Measurements from ENCODE around the gene PCDHGA8.
"Not testable (repeated sequence)": the region's sequence is repeated elsewhere in the genome, so short reads cannot be mapped to it uniquely, and the experiment has no call there.

The PCDHGA8 gene

DNA sequence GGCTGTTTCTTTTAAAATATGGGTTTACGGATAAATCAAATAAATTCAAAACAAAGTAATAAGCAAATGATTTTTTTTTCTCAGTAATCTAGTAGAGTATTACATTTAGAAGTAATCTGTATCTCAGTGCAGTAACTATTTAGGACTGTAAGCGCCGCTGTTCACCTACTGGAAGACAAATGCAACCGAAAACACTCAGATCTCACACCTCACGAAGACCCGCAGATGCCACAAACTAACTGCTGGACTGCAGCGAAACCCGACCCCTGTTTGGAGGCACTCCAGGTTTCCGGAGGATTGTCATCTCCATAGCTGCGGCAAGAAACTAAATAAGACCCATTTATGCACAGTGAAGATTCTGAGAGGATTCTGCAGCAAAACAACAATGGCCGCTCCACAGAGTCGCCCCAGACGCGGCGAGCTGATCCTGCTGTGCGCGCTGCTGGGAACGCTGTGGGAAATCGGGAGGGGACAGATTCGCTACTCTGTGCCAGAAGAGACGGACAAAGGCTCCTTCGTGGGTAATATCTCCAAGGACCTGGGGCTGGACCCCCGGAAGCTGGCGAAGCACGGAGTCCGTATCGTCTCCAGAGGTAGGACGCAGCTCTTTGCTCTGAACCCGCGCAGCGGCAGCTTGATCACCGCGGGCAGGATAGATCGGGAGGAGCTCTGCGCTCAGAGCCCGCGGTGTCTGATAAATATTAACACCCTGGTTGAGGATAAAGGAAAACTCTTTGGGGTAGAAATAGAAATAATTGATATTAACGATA lies at the start of gene PCDHGA8:
Gene PCDHGA8, plus strand, starts transcription at position 205 of the 770 bp plus-strand sequence. Its CDS starts 181 bp downstream, at position 386.
- DNase-seq (ENCODE audit: low read depth in 2 of 2): no peak

DNA sequence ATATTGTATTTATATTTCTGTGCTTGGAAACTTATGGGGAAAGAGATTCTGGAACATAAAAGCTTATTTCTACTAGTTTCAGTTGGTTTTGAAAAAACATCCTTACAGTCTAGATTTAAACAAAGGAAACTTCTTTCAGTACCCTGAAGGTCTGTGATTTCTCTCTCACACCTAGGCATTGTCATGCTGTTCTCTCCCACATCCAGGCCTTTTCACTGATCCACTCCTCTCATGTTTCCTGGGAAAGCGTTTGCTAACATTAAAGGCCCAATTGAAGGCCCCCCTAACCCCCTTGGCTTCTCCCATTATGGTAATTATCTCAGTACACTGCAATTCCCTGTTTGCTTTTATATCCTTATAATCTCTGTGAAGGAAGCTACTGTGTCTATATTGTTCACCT lies 49.7 kb upstream of the PCDHGA8 start:
- DNase-seq (ENCODE audit: low read depth in 2 of 2): no peak

DNA sequence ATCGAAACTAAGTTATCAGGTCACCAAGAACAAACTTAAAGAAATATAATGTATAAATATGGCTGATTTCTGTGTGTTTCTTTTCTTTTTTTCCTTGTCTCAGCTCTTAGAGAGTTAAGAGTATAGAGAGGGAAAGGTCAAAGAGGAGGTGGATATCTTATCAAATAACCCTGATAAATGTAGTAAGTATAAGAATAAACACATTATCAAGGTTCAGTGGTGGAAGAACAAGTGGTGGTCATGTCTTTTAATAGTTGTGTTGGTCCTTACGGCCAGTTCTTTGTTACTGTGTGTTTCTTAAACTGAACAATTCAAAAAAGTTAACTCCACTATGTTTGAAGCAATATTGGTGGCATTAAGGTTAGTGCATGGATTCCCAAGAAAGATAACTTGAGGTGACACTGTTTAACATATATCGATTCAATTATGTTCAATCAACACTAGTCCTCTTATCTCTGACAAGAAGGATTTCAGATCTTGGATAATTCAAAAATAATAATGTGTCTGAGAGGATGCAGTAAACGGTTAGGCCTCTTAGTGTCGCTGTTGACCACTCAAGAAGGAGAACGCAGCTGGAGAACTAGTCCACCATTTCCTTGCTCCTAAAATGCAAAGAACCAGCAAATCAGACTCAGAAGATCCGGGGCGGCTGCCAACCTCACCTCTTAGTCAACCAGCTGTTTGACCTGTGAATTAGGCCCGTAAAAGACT lies 49.0 kb upstream of the PCDHGA8 start, which contains the start of gene PCDHGA3:
Gene PCDHGA3, plus strand, starts transcription at position 588 of the 711 bp plus-strand sequence. CDS start 205 bp downstream, outside the sequence.
- DNase-seq (ENCODE audit: low read depth in 2 of 2): no peak

DNA sequence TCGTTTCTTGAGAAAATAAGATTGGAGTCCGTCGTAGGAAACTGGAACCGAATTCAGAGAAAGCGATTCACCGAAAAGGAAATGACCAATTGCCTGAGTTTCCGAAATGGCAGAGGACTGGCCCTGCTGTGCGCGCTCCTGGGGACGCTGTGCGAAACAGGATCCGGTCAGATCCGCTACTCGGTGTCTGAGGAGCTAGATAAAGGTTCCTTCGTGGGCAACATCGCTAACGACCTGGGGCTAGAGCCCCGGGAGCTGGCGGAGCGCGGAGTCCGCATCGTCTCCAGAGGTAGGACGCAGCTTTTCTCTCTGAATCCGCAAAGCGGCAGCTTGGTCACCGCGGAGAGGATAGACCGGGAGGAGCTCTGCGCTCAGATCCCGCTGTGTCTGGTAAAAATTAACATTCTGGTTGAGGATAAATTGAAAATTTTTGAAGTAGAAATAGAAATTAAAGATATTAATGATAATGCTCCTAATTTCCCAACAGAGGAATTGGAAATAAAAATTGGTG lies 48.4 kb upstream of the PCDHGA8 start:
- no peak for DNase-seq (ENCODE audit: low read depth in 2 of 2)

DNA sequence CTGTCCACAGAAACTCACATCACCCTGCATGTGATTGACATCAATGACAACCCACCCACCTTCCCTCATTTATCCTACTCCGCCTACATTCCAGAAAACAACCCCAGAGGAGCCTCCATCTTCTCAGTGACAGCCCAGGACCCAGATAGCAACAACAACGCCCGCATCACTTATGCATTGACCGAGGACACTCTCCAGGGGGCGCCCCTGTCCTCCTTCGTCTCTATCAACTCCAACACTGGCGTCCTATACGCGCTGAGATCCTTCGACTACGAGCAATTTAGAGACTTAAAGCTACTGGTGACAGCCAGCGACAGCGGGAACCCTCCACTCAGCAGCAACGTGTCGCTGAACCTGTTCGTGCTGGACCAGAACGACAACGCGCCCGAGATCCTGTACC lies 47.1 kb upstream of the PCDHGA8 start:
- DNase-seq (ENCODE audit: low read depth in 2 of 2): no peak

DNA sequence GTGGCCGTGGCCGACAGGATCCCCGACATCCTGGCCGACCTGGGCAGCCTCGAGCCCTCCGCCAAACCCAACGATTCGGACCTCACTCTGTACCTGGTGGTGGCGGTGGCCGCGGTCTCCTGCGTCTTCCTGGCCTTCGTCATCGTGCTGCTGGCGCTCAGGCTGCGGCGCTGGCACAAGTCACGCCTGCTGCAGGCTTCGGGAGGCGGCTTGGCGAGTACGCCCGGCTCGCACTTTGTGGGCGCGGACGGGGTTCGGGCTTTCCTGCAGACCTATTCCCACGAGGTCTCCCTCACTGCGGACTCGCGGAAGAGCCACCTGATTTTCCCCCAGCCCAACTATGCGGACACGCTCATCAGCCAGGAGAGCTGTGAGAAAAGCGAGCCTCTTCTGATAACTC lies 46.4 kb upstream of the PCDHGA8 start:
- not testable (repeated sequence) for DNase-seq (ENCODE audit: low read depth in 2 of 2)

DNA sequence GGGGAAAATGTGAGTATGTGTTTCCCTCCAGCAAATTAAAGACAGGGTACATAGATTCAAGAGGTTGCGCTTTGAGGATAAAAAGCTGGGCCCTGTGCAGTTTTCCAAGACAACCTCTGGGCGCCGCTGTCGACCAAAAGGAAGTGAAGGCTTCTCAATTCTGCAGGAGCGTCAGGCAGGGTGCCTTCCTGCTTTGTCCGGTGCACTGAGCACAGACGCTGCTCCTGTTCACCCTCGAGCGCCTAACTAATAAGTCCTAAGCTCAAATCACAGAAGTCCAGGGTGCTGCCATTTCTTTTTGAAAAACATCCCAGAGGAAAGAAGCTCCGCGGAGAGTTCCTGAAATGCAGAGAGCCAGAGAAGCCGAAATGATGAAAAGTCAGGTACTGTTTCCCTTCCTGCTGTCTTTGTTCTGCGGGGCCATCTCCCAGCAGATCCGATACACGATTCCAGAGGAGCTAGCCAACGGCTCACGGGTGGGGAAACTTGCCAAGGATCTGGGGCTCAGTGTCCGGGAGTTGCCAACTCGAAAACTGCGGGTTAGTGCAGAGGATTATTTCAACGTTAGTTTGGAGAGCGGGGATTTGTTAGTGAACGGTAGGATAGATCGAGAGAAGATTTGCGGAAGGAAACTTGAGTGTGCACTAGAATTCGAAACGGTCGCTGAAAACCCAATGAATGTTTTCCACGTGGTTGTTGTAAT lies 42.4 kb upstream of the PCDHGA8 start, which contains the start of gene PCDHGB1:
Gene PCDHGB1, plus strand, starts transcription at position 183 of the 703 bp plus-strand sequence. Its CDS starts 162 bp downstream, at position 345.
- DNase-seq (ENCODE audit: low read depth in 2 of 2): no peak

DNA sequence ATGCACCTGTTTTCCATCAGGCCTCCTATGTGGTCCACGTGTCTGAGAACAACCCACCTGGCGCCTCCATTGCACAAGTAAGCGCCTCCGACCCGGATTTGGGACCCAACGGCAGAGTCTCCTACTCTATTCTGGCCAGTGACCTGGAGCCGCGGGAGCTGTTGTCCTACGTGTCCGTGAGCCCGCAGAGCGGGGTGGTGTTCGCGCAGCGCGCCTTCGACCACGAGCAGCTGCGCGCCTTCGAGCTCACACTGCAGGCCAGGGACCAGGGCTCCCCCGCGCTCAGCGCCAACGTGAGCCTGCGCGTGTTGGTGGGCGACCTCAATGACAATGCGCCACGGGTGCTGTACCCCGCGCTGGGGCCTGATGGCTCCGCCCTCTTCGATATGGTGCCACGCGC lies 40.8 kb upstream of the PCDHGA8 start:
- DNase-seq (ENCODE audit: low read depth in 2 of 2): no peak

DNA sequence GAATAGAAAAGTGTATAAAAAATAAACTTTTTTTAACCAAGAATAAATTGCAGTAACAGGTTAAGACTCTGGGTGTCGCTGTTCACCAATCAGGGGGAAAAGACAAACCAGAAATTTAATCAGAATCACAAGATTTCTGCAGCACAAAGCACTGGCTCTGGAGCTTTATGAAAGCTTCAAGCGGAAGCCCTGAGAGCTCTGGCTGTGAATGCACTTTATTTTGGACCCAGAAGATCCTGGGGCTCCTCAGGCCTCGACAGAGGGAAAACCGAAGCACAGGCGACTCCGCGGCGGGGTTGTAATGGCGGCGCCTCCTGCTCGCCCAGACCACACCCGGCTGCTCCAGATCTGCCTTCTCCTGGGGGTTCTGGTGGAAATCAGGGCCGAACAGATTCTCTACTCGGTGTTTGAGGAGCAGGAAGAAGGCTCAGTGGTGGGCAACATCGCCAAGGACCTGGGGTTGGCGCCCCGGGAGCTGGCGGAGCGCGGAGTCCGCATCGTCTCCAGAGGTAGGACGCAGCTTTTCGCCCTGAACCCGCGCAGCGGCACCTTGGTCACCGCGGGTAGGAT lies 37.4 kb upstream of the PCDHGA8 start, which contains the start of gene PCDHGA4:
Gene PCDHGA4, plus strand, starts transcription at position 122 of the 570 bp plus-strand sequence. Its CDS starts 87 bp downstream, at position 209.
- DNase-seq (ENCODE audit: low read depth in 2 of 2): no peak

DNA sequence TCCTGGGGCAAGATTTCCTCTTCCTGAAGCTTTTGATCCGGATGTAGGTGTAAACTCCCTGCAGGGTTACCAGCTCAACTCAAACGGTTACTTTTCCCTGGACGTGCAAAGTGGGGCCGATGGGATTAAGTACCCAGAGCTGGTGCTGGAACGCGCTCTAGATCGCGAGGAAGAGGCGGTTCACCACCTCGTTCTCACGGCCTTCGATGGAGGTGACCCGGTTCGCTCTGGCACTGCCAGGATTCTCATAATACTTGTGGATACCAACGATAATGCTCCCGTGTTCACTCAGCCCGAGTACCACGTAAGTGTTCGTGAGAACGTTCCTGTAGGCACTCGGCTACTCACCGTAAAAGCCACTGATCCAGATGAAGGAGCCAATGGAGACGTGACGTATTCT lies 36.8 kb upstream of the PCDHGA8 start:
- DNase-seq (ENCODE audit: low read depth in 2 of 2): no peak

DNA sequence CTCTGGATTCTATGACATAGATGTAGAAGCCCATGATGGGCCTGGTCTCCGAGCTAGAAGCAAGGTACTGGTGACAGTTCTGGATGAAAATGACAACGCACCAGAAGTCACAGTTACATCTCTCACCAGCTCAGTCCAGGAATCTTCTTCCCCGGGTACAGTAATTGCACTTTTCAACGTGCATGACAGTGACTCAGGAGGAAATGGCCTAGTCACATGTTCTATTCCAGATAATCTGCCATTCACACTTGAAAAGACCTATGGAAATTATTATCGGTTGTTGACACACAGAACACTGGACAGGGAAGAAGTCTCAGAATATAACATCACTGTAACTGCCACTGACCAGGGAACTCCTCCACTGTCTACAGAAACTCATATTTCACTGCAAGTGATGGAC lies 36.3 kb upstream of the PCDHGA8 start:
- DNase-seq (ENCODE audit: low read depth in 2 of 2): no peak

DNA sequence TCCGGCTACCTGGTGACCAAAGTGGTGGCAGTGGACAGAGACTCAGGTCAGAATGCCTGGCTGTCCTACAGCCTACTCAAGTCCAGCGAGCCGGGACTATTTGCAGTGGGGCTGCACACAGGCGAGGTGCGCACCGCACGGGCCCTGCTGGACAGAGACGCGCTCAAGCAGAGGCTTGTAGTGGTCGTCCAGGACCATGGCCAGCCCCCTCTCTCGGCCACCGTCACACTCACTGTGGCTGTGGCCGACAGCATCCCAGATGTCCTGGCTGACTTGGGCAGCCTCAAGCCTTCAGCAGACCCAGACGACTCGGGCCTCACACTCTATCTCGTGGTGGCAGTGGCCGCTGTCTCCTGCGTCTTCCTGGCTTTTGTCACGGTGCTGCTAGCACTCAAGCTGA lies 35.5 kb upstream of the PCDHGA8 start:
- DNase-seq (ENCODE audit: low read depth in 2 of 2): no peak

DNA sequence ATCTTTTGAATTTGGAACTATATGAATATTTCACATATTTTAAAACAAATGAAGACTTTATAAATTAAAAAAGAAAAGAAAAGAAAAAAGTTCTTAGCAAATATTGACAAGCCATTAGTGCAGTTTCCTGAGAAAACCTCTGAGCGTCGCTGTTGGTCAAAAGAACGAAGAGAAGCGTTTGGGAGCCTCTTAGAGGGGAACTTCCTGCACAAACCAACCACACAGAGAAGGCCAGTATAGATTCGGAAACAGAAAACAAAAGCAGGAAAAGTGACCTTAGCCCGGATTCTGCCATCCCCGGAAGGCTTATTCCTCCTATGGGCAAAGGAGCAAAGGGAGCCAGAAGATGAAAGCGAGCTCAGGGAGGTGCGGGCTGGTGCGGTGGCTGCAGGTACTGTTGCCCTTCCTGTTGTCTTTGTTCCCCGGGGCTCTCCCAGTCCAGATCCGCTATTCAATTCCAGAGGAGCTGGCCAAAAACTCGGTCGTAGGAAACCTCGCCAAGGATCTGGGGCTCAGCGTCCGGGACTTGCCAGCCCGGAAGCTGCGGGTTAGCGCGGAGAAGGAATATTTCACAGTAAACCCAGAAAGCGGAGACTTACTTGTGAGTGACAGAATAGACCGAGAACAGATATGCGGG lies 32.5 kb upstream of the PCDHGA8 start, which contains the start of gene PCDHGB2:
Gene PCDHGB2, plus strand, starts transcription at position 205 of the 637 bp plus-strand sequence. Its CDS starts 142 bp downstream, at position 347.
- no peak for DNase-seq (ENCODE audit: low read depth in 2 of 2)

DNA sequence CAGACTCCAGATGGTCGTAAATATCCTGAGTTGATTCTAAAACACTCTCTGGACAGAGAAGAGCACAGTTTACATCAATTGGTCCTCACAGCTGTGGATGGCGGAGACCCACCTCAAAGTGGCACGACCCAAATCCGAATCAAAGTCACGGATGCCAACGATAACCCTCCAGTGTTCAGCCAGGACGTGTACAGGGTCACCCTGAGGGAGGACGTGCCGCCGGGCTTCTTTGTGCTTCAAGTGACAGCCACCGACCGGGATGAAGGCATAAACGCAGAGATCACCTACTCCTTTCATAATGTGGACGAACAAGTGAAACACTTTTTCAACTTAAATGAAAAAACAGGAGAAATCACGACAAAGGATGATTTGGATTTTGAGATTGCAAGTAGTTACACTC lies 31.7 kb upstream of the PCDHGA8 start:
- no peak for DNase-seq (ENCODE audit: low read depth in 2 of 2)

DNA sequence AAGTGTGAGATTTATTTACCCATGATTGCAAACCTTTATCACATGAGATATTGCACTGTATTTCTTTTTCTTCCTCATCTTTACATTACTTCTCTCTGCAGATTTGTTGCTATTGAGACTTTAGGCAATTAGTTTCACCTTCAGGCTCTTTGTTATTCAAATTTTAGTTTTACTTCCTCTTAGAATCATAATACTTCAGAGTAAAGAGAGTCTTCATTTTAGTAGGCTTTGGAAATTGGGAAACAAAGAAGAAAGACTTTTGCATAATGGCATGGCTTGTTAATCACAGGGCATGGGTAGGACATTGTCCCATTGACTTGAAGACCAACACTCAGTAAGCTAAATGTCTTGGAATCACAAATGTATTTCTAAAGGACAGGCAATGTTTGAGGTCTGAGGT lies 29.7 kb upstream of the PCDHGA8 start:
- no peak for DNase-seq (ENCODE audit: low read depth in 2 of 2)

DNA sequence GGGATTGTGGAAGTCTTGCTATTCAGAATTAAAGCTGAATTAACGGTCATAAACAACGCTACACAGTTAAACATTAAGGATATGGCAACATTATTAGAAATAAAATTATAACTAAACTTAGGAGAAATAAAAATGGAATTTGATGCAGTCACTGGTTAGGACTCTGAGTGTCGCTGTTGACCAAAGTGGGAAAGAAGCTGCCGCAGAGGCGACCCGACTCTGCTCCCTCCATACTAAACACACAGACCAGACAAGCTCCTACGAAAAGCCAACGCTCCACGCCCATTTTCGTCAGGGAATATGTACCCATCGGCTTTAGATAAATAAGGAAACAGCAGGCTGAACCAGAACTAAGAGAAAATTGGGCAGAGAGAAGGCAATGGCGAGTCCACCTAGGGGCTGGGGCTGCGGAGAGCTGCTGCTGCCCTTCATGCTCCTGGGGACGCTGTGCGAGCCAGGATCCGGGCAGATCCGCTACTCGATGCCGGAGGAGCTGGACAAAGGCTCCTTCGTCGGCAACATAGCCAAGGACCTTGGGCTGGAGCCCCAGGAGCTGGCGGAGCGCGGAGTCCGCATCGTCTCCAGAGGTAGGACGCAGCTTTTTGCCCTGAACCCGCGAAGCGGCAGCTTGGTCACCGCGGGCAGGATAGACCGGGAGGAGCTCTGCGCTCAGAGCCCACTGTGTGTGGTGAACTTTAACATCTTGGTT lies 28.3 kb upstream of the PCDHGA8 start, which contains the start of gene PCDHGA5:
Gene PCDHGA5, plus strand, starts transcription at position 211 of the 709 bp plus-strand sequence. Its CDS starts 169 bp downstream, at position 380.
- no peak for DNase-seq (ENCODE audit: low read depth in 2 of 2)

DNA sequence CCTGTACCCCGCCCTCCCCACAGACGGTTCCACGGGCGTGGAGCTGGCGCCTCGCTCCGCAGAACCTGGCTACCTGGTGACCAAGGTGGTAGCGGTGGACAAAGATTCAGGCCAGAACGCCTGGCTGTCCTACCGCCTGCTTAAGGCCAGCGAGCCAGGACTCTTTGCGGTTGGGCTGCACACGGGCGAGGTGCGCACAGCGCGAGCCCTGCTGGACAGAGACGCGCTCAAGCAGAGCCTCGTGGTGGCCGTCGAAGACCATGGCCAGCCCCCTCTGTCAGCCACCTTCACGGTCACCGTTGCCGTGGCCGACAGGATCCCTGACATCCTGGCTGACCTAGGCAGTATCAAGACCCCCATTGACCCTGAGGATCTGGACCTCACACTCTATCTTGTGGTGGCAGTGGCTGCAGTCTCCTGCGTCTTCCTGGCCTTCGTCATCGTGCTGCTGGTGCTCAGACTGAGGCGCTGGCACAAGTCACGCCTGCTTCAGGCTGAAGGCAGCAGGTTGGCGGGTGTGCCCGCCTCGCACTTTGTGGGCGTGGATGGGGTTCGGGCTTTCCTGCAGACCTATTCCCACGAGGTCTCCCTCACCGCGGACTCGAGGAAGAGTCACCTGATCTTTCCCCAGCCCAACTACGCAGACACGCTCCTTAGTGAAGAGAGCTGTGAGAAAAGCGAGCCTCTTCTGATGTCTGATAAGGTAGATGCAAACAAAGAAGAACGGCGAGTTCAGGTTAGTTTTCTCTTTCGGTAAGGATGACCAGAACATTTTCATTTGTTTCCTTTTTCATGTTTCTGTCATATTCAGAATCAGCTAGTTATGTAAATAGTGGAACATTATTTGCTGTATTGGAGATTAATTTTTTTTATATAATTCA lies 26.2 kb upstream of the PCDHGA8 start:
- DNase-seq (ENCODE audit: low read depth in 2 of 2): no peak

DNA sequence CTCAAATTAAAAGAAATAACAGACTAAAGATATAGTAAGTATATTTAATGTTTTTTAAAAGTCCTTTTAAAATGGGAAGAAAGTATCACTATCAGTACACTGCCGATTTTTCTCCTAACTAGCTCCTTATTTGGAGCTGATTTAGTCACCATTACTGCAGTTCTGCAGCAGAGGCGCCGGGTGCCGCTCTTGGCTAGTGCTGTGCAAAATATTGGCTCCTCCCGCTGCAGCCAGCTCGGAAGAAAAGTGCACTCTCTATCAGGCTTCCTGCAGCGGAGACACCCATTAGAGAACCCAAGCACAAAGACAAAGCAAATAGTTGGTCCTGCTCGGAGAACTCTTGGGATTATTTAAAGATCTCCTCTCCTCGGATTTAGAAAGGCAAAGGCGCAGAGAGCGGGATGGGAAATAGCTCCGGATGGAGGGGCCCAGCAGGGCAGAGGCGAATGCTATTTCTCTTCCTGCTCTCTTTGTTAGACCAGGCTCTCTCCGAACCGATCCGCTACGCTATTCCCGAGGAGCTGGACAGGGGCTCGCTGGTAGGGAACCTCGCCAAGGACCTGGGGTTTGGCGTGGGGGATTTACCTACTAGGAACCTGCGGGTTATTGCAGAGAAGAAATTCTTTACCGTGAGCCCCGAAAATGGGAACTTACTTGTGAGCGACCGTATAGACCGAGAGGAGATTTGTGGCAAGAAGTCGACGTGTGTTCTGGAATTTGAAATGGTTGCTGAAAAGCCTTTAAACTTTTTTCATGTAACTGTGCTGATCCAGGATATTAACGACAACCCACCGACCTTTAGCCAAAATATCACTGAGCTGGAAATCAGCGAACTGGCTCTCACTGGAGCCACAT lies 22.2 kb upstream of the PCDHGA8 start, which contains the start of gene PCDHGB3:
Gene PCDHGB3, plus strand, starts transcription at position 249 of the 855 bp plus-strand sequence. Its CDS starts 153 bp downstream, at position 402.
- DNase-seq (ENCODE audit: low read depth in 2 of 2): no peak
